ENCODE results near the gene TMEM132C.

Gene TMEM132C

GRCh38 chr12:128387811-128388422, 120.9 kb downstream of the TMEM132C start:
- H3K4me3 Mint-ChIP-seq: no peak overlapping the region
- no peak for ATAC-seq (ENCODE audit: low read depth)
- no peak overlapping the region for H3K27ac Mint-ChIP-seq
- peaks cover 5% of the 10 kb centered on the region for H3K27me3 Mint-ChIP-seq
- H3K36me3 Mint-ChIP-seq: no peaks in the 10 kb centered on the region
- DNase-seq (ENCODE audit: low spot score in 2 of 2): no peak
- H3K4me1 Mint-ChIP-seq: no peaks in the 10 kb centered on the region
- H3K9me3 Mint-ChIP-seq: peaks cover 1% of the 10 kb centered on the region

GRCh38 chr12:128388461-128389000, 121.6 kb downstream of the TMEM132C start:
- H3K9me3 Mint-ChIP-seq: peaks cover 1% of the 10 kb centered on the region
- DNase-seq (ENCODE audit: low spot score in 2 of 2): no peak
- H3K4me3 Mint-ChIP-seq: no peak overlapping the region
- no peak for ATAC-seq (ENCODE audit: low read depth)
- no peaks in the 10 kb centered on the region for H3K36me3 Mint-ChIP-seq
- peaks cover 5% of the 10 kb centered on the region for H3K27me3 Mint-ChIP-seq
- no peaks in the 10 kb centered on the region for H3K4me1 Mint-ChIP-seq
- no peak overlapping the region for H3K27ac Mint-ChIP-seq

GRCh38 chr12:128393346-128393745, 126.4 kb downstream of the TMEM132C start:
- ATAC-seq (ENCODE audit: low read depth) (no peak), DNase-seq (ENCODE audit: low spot score in 2 of 2) (no peak)
- Mint-ChIP-seq H3K27ac (no peak overlapping the region), H3K36me3 (no peaks in the 10 kb centered on the region), H3K9me3 (peaks cover under 1% of the 10 kb centered on the region), H3K27me3 (peaks cover 2% of the 10 kb centered on the region), H3K4me1 (no peaks in the 10 kb centered on the region), H3K4me3 (no peak overlapping the region)

- DNase-seq (ENCODE audit: low spot score in 2 of 2): no peak
- no peak for ATAC-seq (ENCODE audit: low read depth)
- Mint-ChIP-seq H3K27ac (no peak overlapping the region), H3K4me1 (no peaks in the 10 kb centered on the region), H3K4me3 (no peak overlapping the region), H3K9me3 (no peaks in the 10 kb centered on the region), H3K36me3 (no peaks in the 10 kb centered on the region), H3K27me3 (peaks cover under 1% of the 10 kb centered on the region)
These were observed 127.2 kb downstream of the TMEM132C start for GRCh38 chr12:128394137-128394536.

- Mint-ChIP-seq H3K9me3 (no peaks in the 10 kb centered on the region), H3K27ac (no peak overlapping the region), H3K4me1 (no peaks in the 10 kb centered on the region), H3K36me3 (no peaks in the 10 kb centered on the region), H3K4me3 (no peak overlapping the region), H3K27me3 (no peaks in the 10 kb centered on the region)
- ATAC-seq (ENCODE audit: low read depth): no peak
- no peak for DNase-seq (ENCODE audit: low spot score in 2 of 2)
These were observed 132.3 kb downstream of the TMEM132C start for GRCh38 chr12:128399253-128399652.

- DNase-seq (ENCODE audit: low spot score in 2 of 2) (no peak), ATAC-seq (ENCODE audit: low read depth) (no peak)
- no peak overlapping the region for H3K27ac Mint-ChIP-seq
- H3K4me3 Mint-ChIP-seq: no peak overlapping the region
- no peaks in the 10 kb centered on the region for H3K4me1 Mint-ChIP-seq
- no peaks in the 10 kb centered on the region for H3K36me3 Mint-ChIP-seq
- H3K27me3 Mint-ChIP-seq: peaks cover 1% of the 10 kb centered on the region
- peaks cover 3% of the 10 kb centered on the region for H3K9me3 Mint-ChIP-seq
These were observed 135.7 kb downstream of the TMEM132C start for GRCh38 chr12:128402486-128403243.

GRCh38 chr12:128408669-128409068, 141.7 kb downstream of the TMEM132C start:
- Mint-ChIP-seq H3K27me3 (peaks cover 1% of the 10 kb centered on the region), H3K27ac (no peak overlapping the region), H3K4me3 (no peak overlapping the region), H3K4me1 (no peaks in the 10 kb centered on the region), H3K36me3 (no peaks in the 10 kb centered on the region), H3K9me3 (peaks cover 9% of the 10 kb centered on the region)
- DNase-seq (ENCODE audit: low spot score in 2 of 2) (no peak), ATAC-seq (ENCODE audit: low read depth) (no peak)

- H3K9me3 Mint-ChIP-seq: peaks cover 7% of the 10 kb centered on the region
- H3K36me3 Mint-ChIP-seq: no peaks in the 10 kb centered on the region
- ATAC-seq (ENCODE audit: low read depth) (no peak), DNase-seq (ENCODE audit: low spot score in 2 of 2) (no peak)
- H3K27ac Mint-ChIP-seq: no peak overlapping the region
- H3K4me3 Mint-ChIP-seq: no peak overlapping the region
- H3K4me1 Mint-ChIP-seq: no peaks in the 10 kb centered on the region
- no peaks in the 10 kb centered on the region for H3K27me3 Mint-ChIP-seq
These were observed 148.1 kb downstream of the TMEM132C start for GRCh38 chr12:128415036-128415560.

GRCh38 chr12:128418944-128419343, 152.0 kb downstream of the TMEM132C start:
- Mint-ChIP-seq H3K27me3 (peaks cover 4% of the 10 kb centered on the region), H3K27ac (no peak overlapping the region), H3K36me3 (no peaks in the 10 kb centered on the region), H3K4me1 (no peaks in the 10 kb centered on the region), H3K4me3 (no peak overlapping the region), H3K9me3 (peaks cover 2% of the 10 kb centered on the region)
- DNase-seq (ENCODE audit: low spot score in 2 of 2) (no peak), ATAC-seq (ENCODE audit: low read depth) (no peak)

GRCh38 chr12:128420163-128420562, 153.2 kb downstream of the TMEM132C start:
- H3K27me3 Mint-ChIP-seq: peaks cover 4% of the 10 kb centered on the region
- H3K36me3 Mint-ChIP-seq: no peaks in the 10 kb centered on the region
- ATAC-seq (ENCODE audit: low read depth) (no peak), DNase-seq (ENCODE audit: low spot score in 2 of 2) (no peak)
- H3K4me1 Mint-ChIP-seq: no peaks in the 10 kb centered on the region
- H3K4me3 Mint-ChIP-seq: no peak overlapping the region
- no peak overlapping the region for H3K27ac Mint-ChIP-seq
- H3K9me3 Mint-ChIP-seq: peaks cover 3% of the 10 kb centered on the region

- ATAC-seq (ENCODE audit: low read depth) (no peak), DNase-seq (ENCODE audit: low spot score in 2 of 2) (no peak)
- Mint-ChIP-seq H3K4me3 (no peak overlapping the region), H3K27ac (no peak overlapping the region), H3K36me3 (no peaks in the 10 kb centered on the region), H3K27me3 (peaks cover 4% of the 10 kb centered on the region), H3K9me3 (peaks cover 3% of the 10 kb centered on the region), H3K4me1 (no peaks in the 10 kb centered on the region)
These were observed 154.4 kb downstream of the TMEM132C start for GRCh38 chr12:128421375-128421774.

- H3K27ac Mint-ChIP-seq: no peak overlapping the region
- no peak for ATAC-seq (ENCODE audit: low read depth)
These were observed 156.2 kb downstream of the TMEM132C start for GRCh38 chr12:128423205-128423604.

GRCh38 chr12:128424931-128425431, 158.0 kb downstream of the TMEM132C start:
- Mint-ChIP-seq H3K36me3 (no peaks in the 10 kb centered on the region), H3K4me3 (no peak overlapping the region), H3K27ac (no peak overlapping the region), H3K9me3 (peaks cover 2% of the 10 kb centered on the region), H3K27me3 (peaks cover 4% of the 10 kb centered on the region), H3K4me1 (no peaks in the 10 kb centered on the region)
- DNase-seq (ENCODE audit: low spot score in 2 of 2): no peak
- no peak for ATAC-seq (ENCODE audit: low read depth)

More at GRCh38 chr12:128423205-128423604, 156.2 kb downstream of the TMEM132C start:
- Mint-ChIP-seq H3K4me3 (no peak overlapping the region), H3K4me1 (no peaks in the 10 kb centered on the region), H3K27me3 (peaks cover 4% of the 10 kb centered on the region), H3K36me3 (no peaks in the 10 kb centered on the region), H3K9me3 (peaks cover 2% of the 10 kb centered on the region)
- no peak for DNase-seq (ENCODE audit: low spot score in 2 of 2)

- ATAC-seq (ENCODE audit: low read depth) (no peak), DNase-seq (ENCODE audit: low spot score in 2 of 2) (no peak)
- Mint-ChIP-seq H3K4me3 (no peak overlapping the region), H3K27me3 (no peaks in the 10 kb centered on the region), H3K36me3 (no peaks in the 10 kb centered on the region), H3K4me1 (no peaks in the 10 kb centered on the region), H3K9me3 (peaks cover 2% of the 10 kb centered on the region), H3K27ac (no peak overlapping the region)
These were observed 158.8 kb downstream of the TMEM132C start for GRCh38 chr12:128425666-128426331.
